ENCODE measurements around the gene CIAO2A.

DNA sequence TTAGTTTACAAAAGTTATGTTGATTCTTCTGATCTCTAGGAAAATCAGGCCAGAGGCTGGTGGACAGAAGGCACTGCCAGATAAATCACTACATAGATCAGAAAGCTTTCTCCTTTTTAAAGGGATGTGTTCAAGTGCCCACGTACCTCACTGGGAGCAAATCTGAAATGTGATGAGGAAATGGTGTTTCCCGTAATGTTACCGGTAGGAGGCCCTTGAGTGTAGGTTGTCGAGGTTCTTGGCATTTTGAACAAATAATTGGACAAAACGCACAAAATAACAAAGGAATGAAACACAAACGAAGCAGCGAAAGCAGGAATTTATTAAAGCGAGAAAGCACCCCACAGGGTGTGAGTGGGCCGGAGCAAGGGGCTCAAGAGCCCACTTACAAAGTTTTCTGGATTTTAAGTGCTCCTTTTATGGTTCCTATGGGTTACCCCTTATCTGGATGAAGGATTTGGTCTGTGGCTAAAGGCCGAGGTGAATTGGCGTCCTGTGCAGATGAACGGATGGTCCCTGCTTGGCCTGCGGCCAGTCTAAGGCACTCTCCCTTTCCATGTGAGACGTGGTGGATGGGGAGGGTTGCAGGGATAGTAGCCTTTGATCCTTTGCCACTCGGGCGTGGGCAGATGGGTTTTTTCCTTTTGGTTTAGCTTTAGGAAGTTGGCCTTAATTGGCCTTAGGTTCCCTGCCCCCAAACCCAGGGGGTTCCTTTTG, 3.2 kb upstream of the CIAO2A start:
- TF ChIP-seq EZH2 (IDR thresholded peaks at IDR 0.05; ENCODE audit: borderline replicate concordance, low read length), result no peak
- TF ChIP-seq, protein P1, sequence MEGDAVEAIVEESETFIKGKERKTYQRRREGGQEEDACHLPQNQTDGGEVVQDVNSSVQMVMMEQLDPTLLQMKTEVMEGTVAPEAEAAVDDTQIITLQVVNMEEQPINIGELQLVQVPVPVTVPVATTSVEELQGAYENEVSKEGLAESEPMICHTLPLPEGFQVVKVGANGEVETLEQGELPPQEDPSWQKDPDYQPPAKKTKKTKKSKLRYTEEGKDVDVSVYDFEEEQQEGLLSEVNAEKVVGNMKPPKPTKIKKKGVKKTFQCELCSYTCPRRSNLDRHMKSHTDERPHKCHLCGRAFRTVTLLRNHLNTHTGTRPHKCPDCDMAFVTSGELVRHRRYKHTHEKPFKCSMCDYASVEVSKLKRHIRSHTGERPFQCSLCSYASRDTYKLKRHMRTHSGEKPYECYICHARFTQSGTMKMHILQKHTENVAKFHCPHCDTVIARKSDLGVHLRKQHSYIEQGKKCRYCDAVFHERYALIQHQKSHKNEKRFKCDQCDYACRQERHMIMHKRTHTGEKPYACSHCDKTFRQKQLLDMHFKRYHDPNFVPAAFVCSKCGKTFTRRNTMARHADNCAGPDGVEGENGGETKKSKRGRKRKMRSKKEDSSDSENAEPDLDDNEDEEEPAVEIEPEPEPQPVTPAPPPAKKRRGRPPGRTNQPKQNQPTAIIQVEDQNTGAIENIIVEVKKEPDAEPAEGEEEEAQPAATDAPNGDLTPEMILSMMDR (conservative IDR thresholded peaks at IDR 0.05 in 1 of 2, IDR thresholded peaks at IDR 0.05 in 1 of 2; ENCODE audit: extremely low read depth in 1 of 2, insufficient read depth in 1 of 2, low read depth in 1 of 2, low read length in 2 of 2), result peak; percentile 11 to 32

Measured in mammary epithelial cell (primary cell).